ENCODE results near the gene GPR108.
"Not testable (repeated sequence)": the region's sequence is repeated elsewhere in the genome, so short reads cannot be mapped to it uniquely, and the experiment has no call there.

The GPR108 gene

DNA sequence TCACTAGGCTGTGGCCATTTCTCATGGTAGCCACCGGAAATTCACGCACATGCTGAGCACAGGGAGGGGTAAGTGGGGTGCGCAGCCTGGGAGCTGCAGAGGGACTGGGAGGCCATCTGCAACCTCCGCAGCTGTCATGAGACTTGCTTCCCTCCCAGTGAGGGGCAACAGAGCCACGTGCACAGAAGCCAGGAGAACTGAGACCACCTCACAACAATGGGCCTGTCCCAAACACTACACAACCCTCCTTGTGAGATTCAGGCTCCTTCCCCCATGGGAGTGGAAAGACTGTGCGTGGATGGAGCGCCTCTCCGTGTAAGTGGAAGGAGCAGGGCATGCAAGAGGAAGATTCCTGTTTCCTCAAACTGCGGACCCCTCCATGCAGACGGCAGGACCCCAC is 25.8 kb downstream of the GPR108 start:
- Histone ChIP-seq H3K4me3 (IDR thresholded peaks at IDR 0.05; ENCODE audit: insufficient read depth, low read depth, low read length) (no peak overlapping the region), H3K79me2 (ENCODE audit: insufficient read depth, low read depth) (no peaks in the 10 kb centered on the region), H2AFZ (ENCODE audit: low read depth) (no peak overlapping the region), H3K4me1 (ENCODE audit: low read depth, poor library complexity, severe bottlenecking) (no peaks in the 10 kb centered on the region), H3K36me3 (ENCODE audit: insufficient read depth) (no peaks in the 10 kb centered on the region), H3K27ac (no peak overlapping the region), H4K20me1 (ENCODE audit: insufficient read depth) (no peaks in the 10 kb centered on the region), H3K27me3 (ENCODE audit: insufficient read depth, low read depth) (peaks cover 42% of the 10 kb centered on the region), H3K9ac (no peak overlapping the region), H3K4me2 (no peak overlapping the region)
- TF ChIP-seq, protein P1, sequence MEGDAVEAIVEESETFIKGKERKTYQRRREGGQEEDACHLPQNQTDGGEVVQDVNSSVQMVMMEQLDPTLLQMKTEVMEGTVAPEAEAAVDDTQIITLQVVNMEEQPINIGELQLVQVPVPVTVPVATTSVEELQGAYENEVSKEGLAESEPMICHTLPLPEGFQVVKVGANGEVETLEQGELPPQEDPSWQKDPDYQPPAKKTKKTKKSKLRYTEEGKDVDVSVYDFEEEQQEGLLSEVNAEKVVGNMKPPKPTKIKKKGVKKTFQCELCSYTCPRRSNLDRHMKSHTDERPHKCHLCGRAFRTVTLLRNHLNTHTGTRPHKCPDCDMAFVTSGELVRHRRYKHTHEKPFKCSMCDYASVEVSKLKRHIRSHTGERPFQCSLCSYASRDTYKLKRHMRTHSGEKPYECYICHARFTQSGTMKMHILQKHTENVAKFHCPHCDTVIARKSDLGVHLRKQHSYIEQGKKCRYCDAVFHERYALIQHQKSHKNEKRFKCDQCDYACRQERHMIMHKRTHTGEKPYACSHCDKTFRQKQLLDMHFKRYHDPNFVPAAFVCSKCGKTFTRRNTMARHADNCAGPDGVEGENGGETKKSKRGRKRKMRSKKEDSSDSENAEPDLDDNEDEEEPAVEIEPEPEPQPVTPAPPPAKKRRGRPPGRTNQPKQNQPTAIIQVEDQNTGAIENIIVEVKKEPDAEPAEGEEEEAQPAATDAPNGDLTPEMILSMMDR (conservative IDR thresholded peaks at IDR 0.05; ENCODE audit: low read depth, low read length) = no peak

DNA sequence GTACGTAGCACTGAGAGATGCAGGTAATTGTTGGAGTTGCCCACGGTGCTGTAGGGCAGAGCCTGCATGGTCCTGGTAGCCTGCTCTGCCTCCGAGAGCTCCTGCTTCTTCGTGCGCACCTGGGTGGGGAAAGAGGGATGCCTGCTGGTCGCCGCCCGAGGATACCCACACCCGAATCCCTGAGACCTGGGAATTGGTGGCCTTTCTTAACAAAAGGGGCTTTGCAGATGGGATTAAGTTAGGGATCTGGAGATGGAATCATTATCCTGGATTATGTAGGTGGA is 26.4 kb downstream of the GPR108 start:
- Histone ChIP-seq H3K79me2 (ENCODE audit: insufficient read depth, low read depth) (no peaks in the 10 kb centered on the region), H3K27ac (no peak overlapping the region), H3K4me1 (ENCODE audit: low read depth, poor library complexity, severe bottlenecking) (no peaks in the 10 kb centered on the region), H3K27me3 (ENCODE audit: insufficient read depth, low read depth) (peaks cover 42% of the 10 kb centered on the region), H4K20me1 (ENCODE audit: insufficient read depth) (no peaks in the 10 kb centered on the region), H3K4me3 (IDR thresholded peaks at IDR 0.05; ENCODE audit: insufficient read depth, low read depth, low read length) (no peak overlapping the region), H3K36me3 (ENCODE audit: insufficient read depth) (no peaks in the 10 kb centered on the region), H3K4me2 (no peak overlapping the region), H2AFZ (ENCODE audit: low read depth) (no peak overlapping the region), H3K9ac (no peak overlapping the region)
- TF ChIP-seq, protein P1 (conservative IDR thresholded peaks at IDR 0.05; ENCODE audit: low read depth, low read length) = no peak

DNA sequence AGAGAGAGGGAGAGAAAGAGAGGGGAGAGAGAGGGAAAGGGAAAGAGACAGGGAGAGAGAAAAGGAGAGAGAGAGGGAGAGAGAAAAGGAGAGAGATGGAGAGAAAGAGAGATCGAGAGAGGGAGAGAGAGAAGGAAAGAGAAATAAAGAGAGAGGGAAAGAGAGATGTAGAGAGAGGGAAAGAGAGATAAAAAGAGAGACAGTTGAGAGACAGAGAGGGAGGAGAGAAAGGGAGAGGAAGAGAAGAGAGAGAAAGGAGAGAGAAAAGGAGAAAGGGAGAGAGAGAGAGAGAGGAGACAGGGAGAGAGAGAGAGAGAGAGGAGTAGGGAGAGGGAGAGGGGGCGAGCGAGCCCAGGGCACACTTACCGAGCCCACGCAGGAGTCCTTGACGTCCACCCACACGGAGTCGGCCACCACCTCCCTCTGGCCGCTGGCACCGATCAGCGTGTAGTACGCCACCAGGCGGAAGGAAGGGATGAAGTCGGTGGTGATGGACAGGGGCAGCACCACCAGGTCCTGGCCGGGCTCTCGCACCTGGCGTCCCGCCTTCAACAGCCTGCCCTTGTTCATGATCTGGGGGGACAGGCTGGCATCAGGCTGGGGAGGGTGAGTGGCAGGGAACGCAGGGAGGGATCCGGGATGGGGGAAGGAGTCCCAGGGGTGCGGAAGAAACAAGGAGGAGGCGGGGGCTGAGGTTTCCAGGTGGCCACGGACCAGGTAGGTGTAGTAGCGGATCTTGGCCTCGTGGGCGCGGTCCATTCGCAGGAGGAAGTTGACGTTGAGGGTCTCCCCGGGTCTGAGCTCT is 26.9 kb downstream of the GPR108 start:
- Histone ChIP-seq H3K9ac (no peak overlapping the region), H3K27me3 (ENCODE audit: insufficient read depth, low read depth) (peaks cover 42% of the 10 kb centered on the region)

DNA sequence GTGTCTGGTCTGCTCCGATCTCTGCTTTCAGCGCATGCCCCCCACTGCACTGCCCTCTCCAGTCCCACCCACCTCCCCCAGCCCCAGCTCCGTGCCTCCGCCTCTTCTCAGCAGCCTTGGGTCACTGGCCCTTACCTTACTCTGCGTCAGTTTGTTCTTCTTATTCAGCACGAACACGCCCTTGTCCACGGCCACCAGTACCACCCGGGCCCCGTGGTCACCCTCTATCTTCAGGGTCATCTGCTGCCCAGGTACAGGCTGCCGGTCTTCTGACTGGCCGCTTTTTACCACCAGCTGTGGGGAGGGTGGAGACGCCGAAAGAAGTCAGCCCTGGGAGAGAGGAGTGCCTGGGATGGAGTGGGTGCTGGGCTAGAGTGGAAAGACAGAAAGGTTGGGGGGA is 27.8 kb downstream of the GPR108 start:
- Histone ChIP-seq H3K4me2 (no peak overlapping the region), H3K4me1 (ENCODE audit: low read depth, poor library complexity, severe bottlenecking) (no peaks in the 10 kb centered on the region), H3K9ac (no peak overlapping the region), H3K36me3 (ENCODE audit: insufficient read depth) (no peaks in the 10 kb centered on the region), H2AFZ (ENCODE audit: low read depth) (no peak overlapping the region), H3K27ac (no peak overlapping the region), H3K79me2 (ENCODE audit: insufficient read depth, low read depth) (no peaks in the 10 kb centered on the region), H4K20me1 (ENCODE audit: insufficient read depth) (no peaks in the 10 kb centered on the region), H3K27me3 (ENCODE audit: insufficient read depth, low read depth) (peaks cover 38% of the 10 kb centered on the region), H3K4me3 (IDR thresholded peaks at IDR 0.05; ENCODE audit: insufficient read depth, low read depth, low read length) (no peak overlapping the region)
- TF ChIP-seq, protein P1 (conservative IDR thresholded peaks at IDR 0.05; ENCODE audit: low read depth, low read length) = no peak

More for the DNA sequence above, 26.9 kb downstream of the GPR108 start:
- Histone ChIP-seq H4K20me1 (ENCODE audit: insufficient read depth) (no peaks in the 10 kb centered on the region), H3K4me3 (IDR thresholded peaks at IDR 0.05; ENCODE audit: insufficient read depth, low read depth, low read length) (no peak overlapping the region), H3K36me3 (ENCODE audit: insufficient read depth) (no peaks in the 10 kb centered on the region), H3K27ac (no peak overlapping the region), H3K4me2 (no peak overlapping the region), H3K79me2 (ENCODE audit: insufficient read depth, low read depth) (no peaks in the 10 kb centered on the region), H3K4me1 (ENCODE audit: low read depth, poor library complexity, severe bottlenecking) (no peaks in the 10 kb centered on the region), H2AFZ (ENCODE audit: low read depth) (no peak overlapping the region)
- TF ChIP-seq, protein P1 (conservative IDR thresholded peaks at IDR 0.05; ENCODE audit: low read depth, low read length) = no peak

DNA sequence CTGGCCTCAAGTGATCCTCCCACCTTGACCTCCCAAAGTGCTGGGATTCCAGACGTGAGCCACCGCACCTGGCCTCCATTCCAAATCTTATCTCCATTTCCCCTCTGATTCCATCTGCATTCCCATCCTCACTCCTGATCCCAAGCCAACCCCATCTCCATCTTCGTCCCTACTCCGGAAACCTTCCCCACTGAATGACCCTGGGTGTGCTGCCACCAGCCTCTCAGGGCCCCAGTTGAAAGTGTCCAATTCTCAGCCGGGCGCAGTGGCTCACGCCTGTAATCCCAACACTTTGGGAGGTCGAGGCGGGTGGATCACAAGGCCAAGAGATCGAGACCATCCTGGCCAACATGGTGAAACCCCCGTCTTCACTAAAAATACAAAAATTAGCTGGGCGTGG is 28.5 kb downstream of the GPR108 start:
- not testable (repeated sequence) for H3K4me1 ChIP-seq (ENCODE audit: low read depth, poor library complexity, severe bottlenecking); H3K4me3 ChIP-seq (IDR thresholded peaks at IDR 0.05; ENCODE audit: insufficient read depth, low read depth, low read length); H2AFZ ChIP-seq (ENCODE audit: low read depth); H3K27ac ChIP-seq; H3K79me2 ChIP-seq (ENCODE audit: insufficient read depth, low read depth); H3K4me2 ChIP-seq; H3K36me3 ChIP-seq (ENCODE audit: insufficient read depth); H4K20me1 ChIP-seq (ENCODE audit: insufficient read depth); H3K9ac ChIP-seq
- peaks cover 38% of the 10 kb centered on the region for H3K27me3 ChIP-seq (ENCODE audit: insufficient read depth, low read depth)

Data from KMS-11 (cell line).